GM12874 (cell line): ENCODE results near the gene KLHL14.

ENCODE experiments used
- CTCF ChIP-seq: IDR thresholded peaks from 2 replicates; pipeline ENCODE4 v1.5.1; 2011; ENCODE audit warnings: low read depth, mild to moderate bottlenecking, control low read depth, low read length, moderate library complexity; ENCODE audit not compliant: insufficient read depth

KLHL14 gene

GRCh38 chr18:32672398-32672797, 100.4 kb downstream of the KLHL14 start:
- TF ChIP-seq CTCF, result no peak

GRCh38 chr18:32670727-32671126, 102.1 kb downstream of the KLHL14 start:
- no peak for TF ChIP-seq CTCF

GRCh38 chr18:32669549-32670165, 103.2 kb downstream of the KLHL14 start:
- peak; percentile 52; the same call in 1 of the 2 replicates for TF ChIP-seq CTCF

DNA sequence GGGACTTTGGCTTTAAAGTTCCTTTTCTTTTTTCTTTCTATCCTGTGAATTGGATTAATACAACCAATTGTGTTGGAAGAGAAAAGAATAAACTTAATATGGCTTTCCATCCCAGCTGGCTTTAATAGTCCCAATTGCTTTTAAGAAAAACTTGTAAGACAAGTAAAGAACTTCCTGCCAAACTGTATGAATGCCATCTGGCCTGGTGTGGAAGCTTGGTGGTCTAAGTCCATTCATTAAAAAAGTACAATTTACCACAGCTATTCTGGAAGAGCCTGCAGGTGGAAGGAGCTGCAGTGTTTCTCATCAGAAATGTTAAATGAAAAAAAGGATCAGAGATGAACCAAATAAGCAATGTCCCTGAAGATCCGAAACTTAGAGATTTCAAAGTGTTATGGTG, 103.9 kb downstream of the KLHL14 start:
- TF ChIP-seq CTCF, result no peak

DNA sequence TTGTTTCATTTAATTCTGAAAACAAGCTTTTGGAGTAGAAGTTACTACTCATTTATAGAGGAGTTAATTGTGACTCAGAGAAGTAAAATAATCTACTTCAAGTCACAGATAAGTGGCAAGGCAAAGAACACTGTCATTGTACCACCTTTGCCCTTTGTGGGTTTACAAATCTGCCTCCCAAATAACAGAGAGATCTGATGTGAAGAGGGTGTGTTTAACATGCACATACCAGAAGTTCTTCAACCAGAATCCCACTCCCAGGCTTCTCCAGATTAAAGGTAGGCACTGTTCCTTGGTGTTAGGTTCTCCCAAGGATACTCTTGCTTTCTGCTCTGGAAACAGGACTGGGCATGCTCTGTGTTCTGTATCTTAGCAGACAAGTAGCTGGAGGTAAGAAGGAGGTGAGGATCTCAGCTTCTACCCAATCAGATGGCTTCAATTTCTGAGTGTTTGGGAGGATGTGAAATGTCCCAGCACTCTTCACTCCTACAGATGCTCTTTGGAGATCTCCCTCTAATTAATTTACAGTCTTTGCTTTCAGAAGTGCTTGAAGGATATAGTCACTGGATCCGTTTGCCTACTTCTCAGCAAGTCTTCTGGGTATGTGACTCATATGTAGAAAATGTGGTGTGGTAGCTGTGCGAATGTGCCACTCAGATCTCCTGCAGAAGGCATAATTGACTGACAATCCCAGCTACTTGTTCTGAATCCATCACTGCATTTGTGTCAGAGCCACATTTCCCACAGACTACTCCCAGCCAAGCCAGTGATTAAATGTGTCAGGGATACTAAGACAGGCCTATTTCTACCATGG, 111.1 kb downstream of the KLHL14 start:
- TF ChIP-seq CTCF, result no peak

DNA sequence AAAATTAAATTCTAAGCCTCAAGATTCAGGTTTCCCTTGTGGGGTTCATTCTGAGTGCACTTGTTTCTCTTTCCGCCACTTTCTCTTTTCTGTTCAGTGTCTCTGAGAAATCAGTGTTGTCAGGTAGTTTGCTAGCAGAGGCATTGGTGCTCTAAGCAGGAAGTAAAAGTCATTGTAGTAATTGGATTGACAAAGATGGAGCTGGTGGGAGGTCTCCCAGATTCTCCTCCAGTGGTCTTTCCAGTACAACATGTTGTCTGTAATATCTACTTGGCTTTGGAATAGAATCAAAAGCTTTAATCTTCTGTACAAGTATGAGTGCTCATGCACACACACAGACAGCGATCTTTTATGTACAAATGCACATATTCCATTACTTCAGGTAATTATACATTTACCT, 135.6 kb downstream of the KLHL14 start:
- no peak for TF ChIP-seq CTCF

DNA sequence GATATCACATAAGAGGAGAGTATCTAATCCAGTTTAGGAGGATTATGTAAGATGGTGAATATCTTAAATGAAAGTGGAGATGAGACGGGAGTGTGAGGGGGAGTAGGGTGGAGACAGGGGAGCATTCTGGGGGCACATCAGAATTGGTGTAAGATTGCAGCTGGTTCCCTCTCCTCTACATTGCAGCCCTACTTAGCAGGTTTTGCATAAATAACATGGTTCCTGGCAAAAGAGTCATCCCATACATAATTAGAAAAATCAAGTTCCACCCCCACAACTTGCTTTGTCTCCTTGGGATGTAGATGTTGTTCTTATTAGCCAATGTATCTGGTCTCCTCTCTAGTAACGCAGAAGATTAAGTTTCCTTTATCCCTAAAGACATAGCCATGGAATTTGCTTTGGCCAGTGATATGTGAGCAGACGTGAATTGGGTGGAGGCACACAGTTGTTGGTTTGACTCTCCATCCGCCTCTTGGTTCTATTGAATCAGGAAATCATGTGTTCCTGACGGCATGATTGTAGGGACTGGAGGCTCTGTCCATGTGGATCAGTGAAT, 137.9 kb downstream of the KLHL14 start:
- no peak for TF ChIP-seq CTCF
